Stimulated activated effector memory CD8-positive, alpha-beta T cell treated with anti-CD3 and anti-CD28 coated beads, Interleukin-12 subunit alpha, Interleukin-12 subunit beta, amount 100 ng/mL, for 72 hours (primary cell): ENCODE data around the gene DPH7.
A peak's percentile ranks its signal among the peaks of the same experiment; 100 is the strongest.
"Not testable (repeated sequence)": the region's sequence is repeated elsewhere in the genome, so short reads cannot be mapped to it uniquely, and the experiment has no call there.

ENCODE experiments used
- ATAC-seq: fragments of 150-1000 bp; cut with Tn5 transposase; 2 replicates; pipeline ENCODE4 v1.10.0; 2021
- DNase-seq, 2 donors: peaks; one replicate each; pipeline ENCODE4 v3.0.0; 2021 to 2022; ENCODE audit warnings: low spot score in 2 of 2
- H3K27ac Mint-ChIP-seq: one replicate; pipeline ENCODE4 v1.8.0; 2022; ENCODE audit warnings: mild to moderate bottlenecking, mixed read lengths
- H3K36me3 Mint-ChIP-seq: one replicate; pipeline ENCODE4 v1.8.0; 2022; ENCODE audit warnings: mild to moderate bottlenecking, mixed read lengths
- H3K4me1 Mint-ChIP-seq: one replicate; pipeline ENCODE4 v1.8.0; 2022; ENCODE audit warnings: mixed read lengths
- H3K4me3 Mint-ChIP-seq: one replicate; pipeline ENCODE4 v1.8.0; 2022; ENCODE audit warnings: mild to moderate bottlenecking, mixed read lengths
- H3K9me3 Mint-ChIP-seq: one replicate; pipeline ENCODE4 v1.8.0; 2022; ENCODE audit warnings: mixed read lengths

The DPH7 gene

GRCh38 chr9:137530331-137530730, 48.4 kb downstream of the DPH7 start:
- H3K4me3 Mint-ChIP-seq: no peak overlapping the region
- no peaks in the 10 kb centered on the region for H3K36me3 Mint-ChIP-seq
- no peak overlapping the region for H3K27ac Mint-ChIP-seq
- H3K9me3 Mint-ChIP-seq: no peaks in the 10 kb centered on the region
- ATAC-seq: no peak
- peaks cover 17% of the 10 kb centered on the region for H3K4me1 Mint-ChIP-seq
- DNase-seq: no peak

- no peak overlapping the region for H3K4me3 Mint-ChIP-seq
- ATAC-seq (no peak), DNase-seq (no peak)
- H3K9me3 Mint-ChIP-seq: no peaks in the 10 kb centered on the region
- H3K27ac Mint-ChIP-seq: no peak overlapping the region
- H3K4me1 Mint-ChIP-seq: peaks cover 9% of the 10 kb centered on the region
- no peaks in the 10 kb centered on the region for H3K36me3 Mint-ChIP-seq
These were observed 53.8 kb downstream of the DPH7 start for GRCh38 chr9:137524981-137525317.

GRCh38 chr9:137524161-137524980, 54.4 kb downstream of the DPH7 start:
- H3K36me3 Mint-ChIP-seq: no peaks in the 10 kb centered on the region
- no peak overlapping the region for H3K27ac Mint-ChIP-seq
- ATAC-seq (no peak), DNase-seq (no peak)
- H3K4me1 Mint-ChIP-seq: peaks cover 9% of the 10 kb centered on the region
- no peak overlapping the region for H3K4me3 Mint-ChIP-seq
- no peaks in the 10 kb centered on the region for H3K9me3 Mint-ChIP-seq

GRCh38 chr9:137522746-137523455, 55.8 kb downstream of the DPH7 start:
- H3K27ac Mint-ChIP-seq: no peak overlapping the region
- no peak for ATAC-seq
- no peak overlapping the region for H3K4me3 Mint-ChIP-seq
- peaks cover 9% of the 10 kb centered on the region for H3K4me1 Mint-ChIP-seq
- H3K36me3 Mint-ChIP-seq: no peaks in the 10 kb centered on the region
- no peak for DNase-seq
- no peaks in the 10 kb centered on the region for H3K9me3 Mint-ChIP-seq

DNA sequence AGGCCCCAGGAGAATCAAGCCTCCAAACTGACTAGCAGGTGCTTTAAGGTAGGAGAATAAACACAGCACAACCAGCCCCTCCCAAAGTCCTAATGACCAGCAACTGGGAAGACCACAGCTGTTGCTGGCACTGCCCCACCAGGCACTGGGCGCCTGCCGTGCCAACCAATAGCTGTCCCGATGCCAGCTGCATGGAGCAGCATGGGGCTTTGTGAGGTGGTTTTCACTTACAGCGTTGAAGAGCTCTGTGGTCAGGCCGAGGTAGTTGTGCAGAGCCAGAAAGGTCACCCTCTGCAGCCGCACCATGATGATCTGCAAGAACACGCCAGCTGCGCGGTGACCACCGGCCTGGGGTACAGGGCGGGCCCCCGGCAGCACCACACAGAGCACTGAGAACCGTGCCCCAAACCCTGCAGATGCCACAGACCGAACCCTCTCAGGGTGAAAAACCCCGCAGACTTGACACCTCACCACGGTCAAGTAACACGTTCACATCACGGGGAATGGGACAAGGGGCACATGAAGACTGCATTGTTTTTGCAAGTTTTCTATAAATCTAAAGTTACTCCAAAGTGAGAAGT, 57.2 kb downstream of the DPH7 start:
- no peaks in the 10 kb centered on the region for H3K9me3 Mint-ChIP-seq
- peaks cover 9% of the 10 kb centered on the region for H3K4me1 Mint-ChIP-seq
- no peaks in the 10 kb centered on the region for H3K36me3 Mint-ChIP-seq
- no peak overlapping the region for H3K27ac Mint-ChIP-seq
- ATAC-seq (no peak), DNase-seq (no peak)
- H3K4me3 Mint-ChIP-seq: no peak overlapping the region

DNA sequence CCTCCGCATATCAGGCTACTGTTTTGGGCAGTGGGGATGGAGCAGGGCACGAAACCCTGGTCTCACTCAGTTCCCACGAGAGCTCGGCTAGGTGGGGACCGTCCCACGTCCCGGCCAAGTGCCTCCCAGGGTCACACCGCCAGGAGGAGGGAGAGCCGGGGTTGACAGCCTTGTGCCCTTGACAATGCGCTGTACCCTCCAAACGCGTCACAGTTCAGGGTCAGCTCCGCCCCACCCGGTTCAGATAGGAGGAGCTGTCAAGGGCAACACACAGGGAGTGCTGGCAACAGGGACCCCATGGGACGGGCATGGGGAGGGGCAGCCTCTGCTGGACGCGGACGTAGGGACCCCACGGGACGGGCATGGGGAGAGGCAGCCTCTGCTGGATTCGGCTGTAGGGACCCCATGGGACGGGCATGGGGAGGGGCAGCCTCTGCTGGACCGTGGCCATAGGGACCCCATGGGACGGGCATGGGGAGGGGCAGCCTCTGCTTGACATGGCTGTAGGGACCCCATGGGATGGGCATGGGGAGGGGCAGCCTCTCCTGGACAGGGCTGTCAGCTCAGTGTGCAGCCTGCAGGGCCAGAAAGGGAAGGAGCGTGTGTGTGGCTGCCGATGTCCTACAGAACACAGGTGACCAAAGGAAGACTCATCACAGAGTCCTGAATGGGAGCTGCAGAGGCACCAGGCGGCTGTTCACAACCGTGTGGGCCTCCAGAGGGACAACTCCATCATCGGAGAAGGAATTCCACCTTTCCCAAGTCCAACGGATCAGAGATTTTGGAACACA, 57.9 kb downstream of the DPH7 start:
- no peak for DNase-seq
- H3K27ac Mint-ChIP-seq: no peak overlapping the region
- no peak for ATAC-seq
- no peak overlapping the region for H3K4me3 Mint-ChIP-seq
- H3K9me3 Mint-ChIP-seq: no peaks in the 10 kb centered on the region
- H3K4me1 Mint-ChIP-seq: peaks cover 9% of the 10 kb centered on the region
- no peaks in the 10 kb centered on the region for H3K36me3 Mint-ChIP-seq

DNA sequence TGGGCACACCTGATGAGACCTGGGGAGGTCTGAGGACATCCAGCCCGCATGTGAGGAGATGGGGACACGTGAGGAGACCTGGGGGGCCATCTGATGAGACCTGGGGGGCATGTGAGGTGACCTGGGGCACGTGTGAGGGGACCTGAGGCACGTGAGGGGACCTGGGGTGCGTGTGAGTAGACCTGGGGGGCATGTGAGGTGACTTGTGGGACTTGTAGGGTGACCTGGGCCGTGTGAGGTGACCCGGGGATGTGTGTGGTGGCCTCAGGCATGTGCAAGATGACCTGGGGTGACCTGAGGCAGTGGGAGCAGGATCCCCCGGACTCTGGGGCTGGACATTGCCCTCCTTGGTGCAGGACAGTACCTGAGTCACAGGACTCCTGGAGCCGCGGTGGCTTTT, 59.2 kb downstream of the DPH7 start:
- H3K4me1 Mint-ChIP-seq: no peaks in the 10 kb centered on the region
- no peak overlapping the region for H3K4me3 Mint-ChIP-seq
- no peaks in the 10 kb centered on the region for H3K36me3 Mint-ChIP-seq
- no peak overlapping the region for H3K27ac Mint-ChIP-seq
- ATAC-seq (no peak), DNase-seq (no peak)
- H3K9me3 Mint-ChIP-seq: no peaks in the 10 kb centered on the region

DNA sequence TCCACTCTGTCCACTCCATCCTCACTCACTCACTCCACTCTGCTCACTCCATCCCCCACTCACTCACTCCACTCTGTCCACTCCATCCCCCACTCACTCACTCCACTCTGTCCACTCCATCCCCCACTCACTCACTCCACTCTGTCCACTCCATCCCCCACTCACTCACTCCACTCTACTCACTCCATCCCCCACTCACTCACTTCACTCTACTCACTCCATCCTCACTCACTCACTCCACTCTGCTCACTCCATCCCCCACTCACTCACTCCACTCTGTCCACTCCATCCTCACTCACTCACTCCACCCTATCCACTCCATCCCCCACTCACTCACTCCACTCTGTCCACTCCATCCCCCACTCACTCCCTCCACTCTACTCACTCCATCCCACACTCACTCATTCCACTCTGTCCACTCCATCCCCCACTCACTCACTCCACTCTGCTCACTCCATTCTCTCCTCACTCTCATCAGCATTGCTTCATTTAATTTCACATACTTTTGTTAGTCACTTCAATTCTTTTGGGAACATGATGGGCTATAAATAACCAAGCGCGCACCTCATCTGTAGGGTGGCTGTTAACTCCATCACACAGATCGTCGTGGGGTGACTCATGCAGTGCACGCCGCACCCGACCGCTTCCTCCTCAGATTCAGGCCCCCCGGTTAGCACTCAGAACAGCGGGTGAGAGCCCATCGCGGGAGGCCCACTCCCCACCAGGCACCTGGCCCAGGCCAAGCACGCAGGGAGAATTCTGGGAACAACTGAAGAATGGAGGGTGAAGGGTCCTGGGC, 59.9 kb downstream of the DPH7 start:
- not testable (repeated sequence) for H3K9me3 Mint-ChIP-seq, H3K27ac Mint-ChIP-seq, H3K4me1 Mint-ChIP-seq, DNase-seq, H3K4me3 Mint-ChIP-seq, H3K36me3 Mint-ChIP-seq, ATAC-seq

- H3K36me3 Mint-ChIP-seq: no peaks in the 10 kb centered on the region
- DNase-seq: no peak
- no peak for ATAC-seq
- peaks cover 8% of the 10 kb centered on the region for H3K4me1 Mint-ChIP-seq
- H3K4me3 Mint-ChIP-seq: no peak overlapping the region
- H3K27ac Mint-ChIP-seq: no peak overlapping the region
- H3K9me3 Mint-ChIP-seq: no peaks in the 10 kb centered on the region
These were observed 62.4 kb downstream of the DPH7 start for GRCh38 chr9:137516144-137516917.

DNA sequence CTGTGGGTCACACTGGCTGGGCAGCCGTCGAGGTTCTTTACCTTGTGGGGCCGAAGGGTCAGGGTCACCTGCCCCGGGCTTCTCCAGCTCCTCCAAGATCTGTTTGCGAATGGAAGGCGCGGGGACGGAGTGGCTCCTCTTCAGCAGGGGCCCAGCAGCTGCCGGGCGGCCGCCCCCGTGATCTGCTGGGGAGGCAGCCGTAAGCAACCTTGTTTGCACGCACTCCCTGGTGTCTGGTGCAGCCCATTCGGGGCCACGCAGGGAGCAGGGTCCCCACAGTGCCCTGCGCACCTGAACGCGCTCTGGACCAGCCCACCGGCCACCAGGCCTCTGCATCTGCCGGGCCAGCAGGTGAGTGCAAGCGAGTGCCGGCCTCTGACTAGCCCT, 63.4 kb downstream of the DPH7 start:
- Mint-ChIP-seq H3K9me3 (no peaks in the 10 kb centered on the region), H3K4me1 (peaks cover 8% of the 10 kb centered on the region), H3K36me3 (no peaks in the 10 kb centered on the region), H3K4me3 (no peak overlapping the region), H3K27ac (no peak overlapping the region)
- ATAC-seq (no peak), DNase-seq (no peak)

GRCh38 chr9:137514691-137515337, 63.9 kb downstream of the DPH7 start:
- no peak overlapping the region for H3K4me3 Mint-ChIP-seq
- no peak overlapping the region for H3K27ac Mint-ChIP-seq
- peak; percentile 21 for ATAC-seq
- no peak for DNase-seq
- H3K9me3 Mint-ChIP-seq: no peaks in the 10 kb centered on the region
- no peaks in the 10 kb centered on the region for H3K36me3 Mint-ChIP-seq
- H3K4me1 Mint-ChIP-seq: peaks cover 8% of the 10 kb centered on the region

DNA sequence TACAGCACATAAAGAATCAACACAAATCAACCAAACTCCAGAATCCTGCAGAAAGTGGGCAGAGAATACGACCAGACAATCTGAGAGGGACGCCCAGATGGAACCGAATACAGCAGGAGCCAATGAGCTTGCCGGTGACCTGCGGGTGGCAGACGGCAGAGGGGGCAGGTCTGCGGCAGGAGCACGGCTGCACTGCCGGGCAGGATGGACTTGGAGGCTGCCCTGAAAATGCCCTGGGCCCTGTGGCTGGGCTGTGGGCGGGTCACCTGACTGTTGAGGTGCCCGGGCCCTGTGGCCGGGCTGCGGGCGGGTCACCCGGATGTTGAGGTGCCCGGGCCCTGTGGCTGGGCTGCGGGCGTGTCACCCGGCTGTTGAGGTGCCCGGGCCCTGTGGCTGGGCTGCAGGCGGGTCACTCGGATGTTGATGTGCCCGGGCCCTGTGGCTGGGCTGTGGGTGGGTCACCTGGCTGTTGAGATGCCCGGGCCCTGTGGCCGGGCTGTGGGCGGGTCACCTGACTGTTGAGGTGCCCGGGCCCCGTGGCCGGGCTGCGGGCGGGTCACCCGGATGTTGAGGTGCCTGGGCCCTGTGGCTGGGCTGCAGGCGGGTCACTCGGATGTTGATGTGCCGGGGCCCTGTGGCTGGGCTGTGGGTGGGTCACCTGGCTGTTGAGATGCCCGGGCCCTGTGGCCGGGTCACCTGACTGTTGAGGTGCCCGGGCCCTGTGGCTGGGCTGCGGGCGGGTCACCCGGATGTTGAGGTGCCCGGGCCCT, 64.7 kb downstream of the DPH7 start:
- H3K9me3 Mint-ChIP-seq, H3K4me1 Mint-ChIP-seq, H3K4me3 Mint-ChIP-seq, H3K36me3 Mint-ChIP-seq, ATAC-seq, DNase-seq, H3K27ac Mint-ChIP-seq: not testable (repeated sequence)

DNA sequence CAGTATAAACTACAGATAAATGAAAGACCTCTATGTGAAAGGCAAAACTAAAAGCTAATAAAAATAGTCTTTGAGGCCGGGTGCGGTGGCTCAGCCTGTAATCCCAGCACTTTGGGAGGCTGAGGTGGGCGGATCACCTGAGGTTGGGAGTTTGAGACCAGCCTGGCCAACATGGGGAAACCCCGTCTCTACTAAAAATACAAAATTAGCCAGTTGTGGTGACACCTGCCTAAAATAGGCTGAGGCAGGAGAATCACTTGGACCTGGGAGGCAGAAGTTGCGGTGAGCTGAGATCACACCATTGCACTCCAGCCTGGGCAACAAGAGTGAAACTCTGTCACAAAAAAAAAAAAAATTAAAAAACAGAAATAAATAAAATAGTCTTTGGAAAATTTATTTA, 65.6 kb downstream of the DPH7 start:
- H3K27ac Mint-ChIP-seq, H3K4me1 Mint-ChIP-seq, H3K4me3 Mint-ChIP-seq, H3K36me3 Mint-ChIP-seq, ATAC-seq, DNase-seq, H3K9me3 Mint-ChIP-seq: not testable (repeated sequence)
